ENCODE measurements around the gene BRSK1. TPM values are rescaled to one million over a fixed set of nuclear protein-coding genes. Genes with fewer than 3 reads are reported as not detected.

BRSK1 gene
- total and polyA plus RNA-seq, 4 donors, result 46.4 to 206 (median 127) TPM

GRCh38 chr19:55245236-55245904 lies 38.4 kb upstream of the BRSK1 start:
- H3K36me3 ChIP-seq (ENCODE audit: control insufficient read depth, insufficient read depth, low read length), result peaks cover 97% of the 10 kb centered on the region
- no peak overlapping the region for H3K4me3 ChIP-seq (ENCODE audit: low read depth, low read length)
- 95% methylated on average over 22 of the region's 23 CpGs for WGBS (ENCODE audit: insufficient coverage)
- H3K27me3 ChIP-seq (ENCODE audit: control insufficient read depth, insufficient read depth, low read length), result no peaks in the 10 kb centered on the region
- H3K27ac ChIP-seq (ENCODE audit: low read depth, low read length), result no peak overlapping the region
- DNase-seq (ENCODE audit: low read depth in 4 of 6, low spot score in 6 of 6), result no peak
- H3K9me3 ChIP-seq (ENCODE audit: control insufficient read depth, insufficient read depth, low read length), result no peaks in the 10 kb centered on the region
- H3K4me1 ChIP-seq (ENCODE audit: control insufficient read depth, insufficient read depth, low read length), result no peaks in the 10 kb centered on the region

DNA sequence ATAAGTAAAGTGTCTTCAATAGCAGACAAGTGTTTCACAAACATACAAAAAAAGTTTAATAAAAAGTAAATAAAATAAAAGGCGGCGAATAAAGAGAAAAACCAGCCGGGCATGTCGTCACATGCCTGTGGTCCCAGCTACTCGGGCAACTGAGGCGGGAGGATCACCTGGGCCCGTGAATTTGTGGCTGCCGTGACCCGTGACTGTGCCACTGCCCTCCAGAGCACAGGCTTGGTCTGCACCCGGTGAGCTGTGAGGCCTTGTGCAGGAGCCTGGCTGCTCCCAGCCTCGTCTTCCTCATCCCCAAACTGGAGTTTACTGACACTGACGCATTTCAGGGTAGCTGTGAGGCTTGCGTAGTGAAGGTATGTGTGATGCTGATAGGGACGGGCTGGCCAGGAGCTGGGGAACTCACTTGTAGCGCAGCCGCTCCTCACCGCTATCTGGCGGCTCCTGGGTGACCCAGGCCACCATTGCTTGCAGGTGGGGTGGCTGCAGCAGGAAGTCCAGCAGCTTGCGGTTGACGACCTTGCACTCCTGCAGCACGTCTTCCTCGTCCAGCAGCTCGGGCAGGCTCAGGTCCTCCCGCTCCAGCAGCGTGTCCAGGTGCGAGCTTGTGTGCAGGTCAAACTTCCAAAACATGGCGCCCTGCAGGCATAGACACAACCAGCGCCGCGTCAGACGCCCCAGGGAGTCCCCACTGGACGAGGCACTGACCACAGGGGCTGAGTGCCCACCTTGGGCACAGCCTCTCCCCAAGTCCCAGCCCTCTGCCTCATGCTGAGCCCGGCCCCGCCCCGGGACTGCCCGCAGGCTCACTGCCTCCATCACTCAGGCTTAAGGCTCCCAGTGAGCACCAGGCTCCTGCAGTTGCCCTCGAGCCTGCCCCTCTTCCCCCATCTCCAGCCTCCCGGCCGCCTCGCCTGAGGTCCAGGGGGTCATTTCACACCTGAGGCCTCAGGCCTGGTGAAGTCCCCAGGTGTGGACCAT lies 37.0 kb upstream of the BRSK1 start:
- WGBS (ENCODE audit: insufficient coverage), result 92% methylated on average over 40 of the region's 40 CpGs
- Histone ChIP-seq H3K27me3 (ENCODE audit: control insufficient read depth, insufficient read depth, low read length) (no peaks in the 10 kb centered on the region), H3K9me3 (ENCODE audit: control insufficient read depth, insufficient read depth, low read length) (no peaks in the 10 kb centered on the region), H3K36me3 (ENCODE audit: control insufficient read depth, insufficient read depth, low read length) (peaks cover 96% of the 10 kb centered on the region), H3K27ac (ENCODE audit: low read depth, low read length) (no peak overlapping the region), H3K4me3 (ENCODE audit: low read depth, low read length) (no peak overlapping the region), H3K4me1 (ENCODE audit: control insufficient read depth, insufficient read depth, low read length) (no peaks in the 10 kb centered on the region)
- no peak for DNase-seq (ENCODE audit: low read depth in 4 of 6, low spot score in 6 of 6)

DNA sequence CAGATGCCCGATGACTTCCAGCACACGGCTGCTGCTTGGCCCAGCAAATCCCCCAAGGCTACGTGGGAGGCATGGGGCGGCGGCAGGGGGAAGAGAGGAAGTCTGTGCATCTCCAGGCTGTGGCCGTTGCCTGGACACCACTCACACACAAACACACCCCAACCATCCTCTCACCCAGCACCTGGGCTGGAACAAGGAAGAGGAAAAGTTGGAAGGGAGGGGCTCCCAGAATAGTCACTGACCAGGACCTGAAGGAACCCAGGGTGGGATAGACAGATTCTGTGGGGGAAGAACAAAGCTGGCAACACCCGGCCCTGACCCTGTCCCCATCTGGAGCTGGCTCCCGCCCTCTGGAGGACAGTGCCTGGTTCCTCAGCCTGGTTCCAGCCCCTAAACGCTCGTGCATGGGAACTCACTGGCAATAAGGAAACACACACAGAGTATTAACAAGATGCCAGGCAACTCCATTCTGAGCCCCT lies 36.1 kb upstream of the BRSK1 start:
- 61% methylated on average over 4 of the region's 10 CpGs for WGBS (ENCODE audit: insufficient coverage)
- Histone ChIP-seq H3K27me3 (ENCODE audit: control insufficient read depth, insufficient read depth, low read length) (no peaks in the 10 kb centered on the region), H3K36me3 (ENCODE audit: control insufficient read depth, insufficient read depth, low read length) (peaks cover 94% of the 10 kb centered on the region), H3K4me1 (ENCODE audit: control insufficient read depth, insufficient read depth, low read length) (no peaks in the 10 kb centered on the region), H3K27ac (ENCODE audit: low read depth, low read length) (no peak overlapping the region), H3K9me3 (ENCODE audit: control insufficient read depth, insufficient read depth, low read length) (no peaks in the 10 kb centered on the region), H3K4me3 (ENCODE audit: low read depth, low read length) (no peak overlapping the region)
- DNase-seq (ENCODE audit: low read depth in 4 of 6, low spot score in 6 of 6), result no peak

- no peak for DNase-seq (ENCODE audit: low read depth in 4 of 6, low spot score in 6 of 6)
- WGBS (ENCODE audit: insufficient coverage), result 90% methylated on average over 10 of the region's 10 CpGs
- Histone ChIP-seq H3K36me3 (ENCODE audit: control insufficient read depth, insufficient read depth, low read length) (peaks cover 94% of the 10 kb centered on the region), H3K4me1 (ENCODE audit: control insufficient read depth, insufficient read depth, low read length) (peaks cover 2% of the 10 kb centered on the region), H3K27me3 (ENCODE audit: control insufficient read depth, insufficient read depth, low read length) (no peaks in the 10 kb centered on the region), H3K27ac (ENCODE audit: low read depth, low read length) (no peak overlapping the region), H3K4me3 (ENCODE audit: low read depth, low read length) (no peak overlapping the region), H3K9me3 (ENCODE audit: control insufficient read depth, insufficient read depth, low read length) (no peaks in the 10 kb centered on the region)
Observed at GRCh38 chr19:55248166-55248675, 35.6 kb upstream of the BRSK1 start.

- DNase-seq (ENCODE audit: low read depth in 4 of 6, low spot score in 6 of 6), result no peak
- Histone ChIP-seq H3K36me3 (ENCODE audit: control insufficient read depth, insufficient read depth, low read length) (peaks cover 92% of the 10 kb centered on the region), H3K27me3 (ENCODE audit: control insufficient read depth, insufficient read depth, low read length) (no peaks in the 10 kb centered on the region), H3K4me3 (ENCODE audit: low read depth, low read length) (no peak overlapping the region), H3K27ac (ENCODE audit: low read depth, low read length) (no peak overlapping the region), H3K9me3 (ENCODE audit: control insufficient read depth, insufficient read depth, low read length) (no peaks in the 10 kb centered on the region), H3K4me1 (ENCODE audit: control insufficient read depth, insufficient read depth, low read length) (peaks cover 4% of the 10 kb centered on the region)
- WGBS (ENCODE audit: insufficient coverage), result 94% methylated on average over 6 of the region's 9 CpGs
Observed at GRCh38 chr19:55248704-55249103, 35.1 kb upstream of the BRSK1 start.

GRCh38 chr19:55249841-55250240 lies 34.0 kb upstream of the BRSK1 start:
- peaks cover 91% of the 10 kb centered on the region for H3K36me3 ChIP-seq (ENCODE audit: control insufficient read depth, insufficient read depth, low read length)
- no peaks in the 10 kb centered on the region for H3K27me3 ChIP-seq (ENCODE audit: control insufficient read depth, insufficient read depth, low read length)
- peaks cover 9% of the 10 kb centered on the region for H3K4me1 ChIP-seq (ENCODE audit: control insufficient read depth, insufficient read depth, low read length)
- H3K4me3 ChIP-seq (ENCODE audit: low read depth, low read length), result no peak overlapping the region
- H3K9me3 ChIP-seq (ENCODE audit: control insufficient read depth, insufficient read depth, low read length), result no peaks in the 10 kb centered on the region
- 91% methylated on average over 9 of the region's 11 CpGs for WGBS (ENCODE audit: insufficient coverage)
- H3K27ac ChIP-seq (ENCODE audit: low read depth, low read length), result no peak overlapping the region
- no peak for DNase-seq (ENCODE audit: low read depth in 4 of 6, low spot score in 6 of 6)

GRCh38 chr19:55250262-55251036 lies 33.3 kb upstream of the BRSK1 start:
- 93% methylated on average over 18 of the region's 18 CpGs for WGBS (ENCODE audit: insufficient coverage)
- DNase-seq (ENCODE audit: low read depth in 4 of 6, low spot score in 6 of 6), result no peak
- Histone ChIP-seq H3K27me3 (ENCODE audit: control insufficient read depth, insufficient read depth, low read length) (no peaks in the 10 kb centered on the region), H3K9me3 (ENCODE audit: control insufficient read depth, insufficient read depth, low read length) (no peaks in the 10 kb centered on the region), H3K36me3 (ENCODE audit: control insufficient read depth, insufficient read depth, low read length) (peaks cover 89% of the 10 kb centered on the region), H3K4me1 (ENCODE audit: control insufficient read depth, insufficient read depth, low read length) (peaks cover 14% of the 10 kb centered on the region), H3K4me3 (ENCODE audit: low read depth, low read length) (no peak overlapping the region), H3K27ac (ENCODE audit: low read depth, low read length) (no peak overlapping the region)

GRCh38 chr19:55251341-55252081 lies 32.3 kb upstream of the BRSK1 start:
- Histone ChIP-seq H3K27ac (ENCODE audit: low read depth, low read length) (no peak overlapping the region), H3K9me3 (ENCODE audit: control insufficient read depth, insufficient read depth, low read length) (no peaks in the 10 kb centered on the region), H3K4me3 (ENCODE audit: low read depth, low read length) (no peak overlapping the region), H3K27me3 (ENCODE audit: control insufficient read depth, insufficient read depth, low read length) (no peaks in the 10 kb centered on the region), H3K4me1 (ENCODE audit: control insufficient read depth, insufficient read depth, low read length) (peaks cover 24% of the 10 kb centered on the region), H3K36me3 (ENCODE audit: control insufficient read depth, insufficient read depth, low read length) (peaks cover 81% of the 10 kb centered on the region)
- 81% methylated on average over 12 of the region's 19 CpGs for WGBS (ENCODE audit: insufficient coverage)
- DNase-seq (ENCODE audit: low read depth in 4 of 6, low spot score in 6 of 6), result no peak

Data from spinal cord (tissue), 10 donors.